ENCODE data around the gene EXOC3L4.

The EXOC3L4 gene

GRCh38 chr14:103137689-103138300 lies 43.3 kb downstream of the EXOC3L4 start:
- Histone ChIP-seq H4K8ac (ENCODE audit: low read length) (peak overlapping the region; percentile 67), H3K4me2 (ENCODE audit: low read length, poor library complexity, severe bottlenecking) (no peak overlapping the region), H3K14ac (ENCODE audit: low read length in 2 of 2) (no peak overlapping the region), H2AK5ac (ENCODE audit: low read length, severe bottlenecking) (peak overlapping the region; percentile 58), H2BK120ac (ENCODE audit: low read depth, low read length) (no peak overlapping the region), H3K27me3 (ENCODE audit: control insufficient read depth in 1 of 2, insufficient read depth in 1 of 2, low read length in 2 of 2) (peaks cover 0 to 1% of the 10 kb centered on the region in 2 experiments), H3K9me3 (ENCODE audit: control insufficient read depth, low read length) (no peaks in the 10 kb centered on the region), H3K4me3 (ENCODE audit: insufficient read depth in 1 of 2, low read depth in 1 of 2, low read length in 2 of 2) (no peak overlapping the region), H3K36me3 (ENCODE audit: control insufficient read depth in 1 of 2, insufficient read depth in 2 of 2, low read depth in 1 of 2, low read length in 2 of 2) (peaks cover 33 to 36% of the 10 kb centered on the region in 2 experiments), H2BK5ac (ENCODE audit: low read depth, low read length, poor library complexity, severe bottlenecking) (no peak overlapping the region), H4K91ac (ENCODE audit: low read length) (peak overlapping the region; percentile 5), H2BK12ac (ENCODE audit: low read length in 2 of 2) (peak overlapping the region; percentile 6 to 59), H2BK15ac (ENCODE audit: low read depth, poor library complexity, severe bottlenecking) (peak overlapping the region; percentile 73), H2AFZ (ENCODE audit: low read depth, low read length) (no peak overlapping the region), H3K23ac (ENCODE audit: low read length in 2 of 2) (no peak overlapping the region), H3K4me1 (ENCODE audit: control insufficient read depth, insufficient read depth, low read depth, low read length) (peaks cover 52% of the 10 kb centered on the region), H3K4ac (ENCODE audit: low read depth in 1 of 2, low read length in 2 of 2) (no peak overlapping the region), H3K79me1 (replicated peaks; ENCODE audit: low read length, poor library complexity, severe bottlenecking) (peaks cover 3% of the 10 kb centered on the region), H3K27ac (ENCODE audit: low read length, poor library complexity, severe bottlenecking) (no peak overlapping the region), H3K9ac (ENCODE audit: low read length) (no peak overlapping the region), H3K18ac (ENCODE audit: low read depth in 1 of 2, low read length in 2 of 2) (peak overlapping the region in 1 of 2 experiments; percentile 24)
- 88% methylated on average over 22 of the region's 22 CpGs for WGBS
- DNase-seq, result no peak

GRCh38 chr14:103138301-103139131 lies 44.0 kb downstream of the EXOC3L4 start:
- H4K91ac ChIP-seq (ENCODE audit: low read length), result peak overlapping the region; percentile 16
- peak overlapping the region; percentile 54 for H4K8ac ChIP-seq (ENCODE audit: low read length)
- H3K27me3 ChIP-seq (ENCODE audit: control insufficient read depth in 1 of 2, insufficient read depth in 1 of 2, low read length in 2 of 2), result peaks cover 0 to 4% of the 10 kb centered on the region in 2 experiments
- H3K27ac ChIP-seq (ENCODE audit: low read length, poor library complexity, severe bottlenecking), result no peak overlapping the region
- peak overlapping the region in 1 of 2 experiments; percentile 35 for H3K23ac ChIP-seq (ENCODE audit: low read length in 2 of 2)
- peak overlapping the region; percentile 8 for H3K4me2 ChIP-seq (ENCODE audit: low read length, poor library complexity, severe bottlenecking)
- no peak overlapping the region for H2BK5ac ChIP-seq (ENCODE audit: low read depth, low read length, poor library complexity, severe bottlenecking)
- peaks cover 45% of the 10 kb centered on the region for H3K4me1 ChIP-seq (ENCODE audit: control insufficient read depth, insufficient read depth, low read depth, low read length)
- no peak overlapping the region for H3K9ac ChIP-seq (ENCODE audit: low read length)
- H3K14ac ChIP-seq (ENCODE audit: low read length in 2 of 2), result no peak overlapping the region
- H3K18ac ChIP-seq (ENCODE audit: low read depth in 1 of 2, low read length in 2 of 2), result peak overlapping the region; percentile 25 to 26
- peak overlapping the region in 1 of 2 experiments; percentile 3 for H3K4ac ChIP-seq (ENCODE audit: low read depth in 1 of 2, low read length in 2 of 2)
- H3K9me3 ChIP-seq (ENCODE audit: control insufficient read depth, low read length), result no peaks in the 10 kb centered on the region
- WGBS, result 44% methylated on average over 66 of the region's 66 CpGs
- H2AK5ac ChIP-seq (ENCODE audit: low read length, severe bottlenecking), result peak overlapping the region; percentile 58
- peak overlapping the region in 1 of 2 experiments; percentile 59 for H2BK12ac ChIP-seq (ENCODE audit: low read length in 2 of 2)
- H2BK120ac ChIP-seq (ENCODE audit: low read depth, low read length), result peak overlapping the region; percentile 67
- DNase-seq, result no peak
- H3K79me1 ChIP-seq (replicated peaks; ENCODE audit: low read length, poor library complexity, severe bottlenecking), result peaks cover 3% of the 10 kb centered on the region
- H3K36me3 ChIP-seq (ENCODE audit: control insufficient read depth in 1 of 2, insufficient read depth in 2 of 2, low read depth in 1 of 2, low read length in 2 of 2), result peaks cover 26 to 29% of the 10 kb centered on the region in 2 experiments
- H2AFZ ChIP-seq (ENCODE audit: low read depth, low read length), result peak overlapping the region; percentile 8
- H3K4me3 ChIP-seq (ENCODE audit: insufficient read depth in 1 of 2, low read depth in 1 of 2, low read length in 2 of 2), result no peak overlapping the region
- peak overlapping the region; percentile 73 for H2BK15ac ChIP-seq (ENCODE audit: low read depth, poor library complexity, severe bottlenecking)

DNA sequence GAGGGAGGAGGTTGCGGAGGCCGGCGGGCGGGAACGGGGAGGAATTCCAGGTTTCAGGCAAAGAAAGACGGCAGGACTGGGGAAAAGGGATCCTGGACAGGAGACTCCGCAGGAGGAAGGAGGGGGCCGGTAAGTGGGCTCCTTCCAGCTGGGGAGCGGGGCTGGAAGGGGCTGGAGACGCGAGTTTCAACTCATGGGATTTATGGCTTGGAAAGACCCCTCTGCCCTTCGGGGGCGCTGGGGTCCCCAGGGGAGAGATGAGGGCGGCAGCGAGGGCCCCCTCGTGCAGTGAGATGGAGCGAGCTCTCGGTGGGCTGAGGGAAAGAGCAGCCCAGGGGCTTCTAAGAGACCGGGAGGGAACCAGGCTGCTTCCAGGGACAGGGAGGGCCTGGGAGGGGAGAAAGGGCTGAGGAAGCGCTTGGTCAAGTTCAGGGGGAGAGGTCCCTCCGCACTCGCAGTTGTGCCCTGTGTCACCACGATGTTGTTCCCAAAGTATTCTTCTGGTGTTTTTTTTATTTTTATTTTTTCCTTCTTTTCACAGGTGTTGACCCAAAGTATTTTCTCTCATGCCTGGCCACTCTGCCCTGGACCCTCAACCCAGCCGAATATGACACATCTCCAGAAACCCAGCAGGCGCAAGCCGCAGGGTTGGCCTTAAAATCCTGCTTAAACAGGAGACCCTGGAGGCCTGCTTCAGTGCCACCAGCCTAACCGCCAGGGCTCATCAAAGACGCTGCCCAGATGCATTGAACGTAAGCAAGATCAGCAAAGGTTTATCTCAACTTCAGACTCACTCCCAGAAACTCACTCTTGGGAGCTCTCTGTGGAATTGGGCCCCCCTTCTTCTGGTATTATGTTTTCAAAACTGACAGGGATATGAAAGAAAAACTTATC lies 44.9 kb downstream of the EXOC3L4 start:
- Histone ChIP-seq H3K27me3 (ENCODE audit: control insufficient read depth in 1 of 2, insufficient read depth in 1 of 2, low read length in 2 of 2) (peaks cover 0 to 4% of the 10 kb centered on the region in 2 experiments), H3K9ac (ENCODE audit: low read length) (no peak overlapping the region), H3K27ac (ENCODE audit: low read length, poor library complexity, severe bottlenecking) (no peak overlapping the region), H2BK12ac (ENCODE audit: low read length in 2 of 2) (peak overlapping the region in 1 of 2 experiments; percentile 15), H3K36me3 (ENCODE audit: control insufficient read depth in 1 of 2, insufficient read depth in 2 of 2, low read depth in 1 of 2, low read length in 2 of 2) (peaks cover 17 to 21% of the 10 kb centered on the region in 2 experiments), H3K4me2 (ENCODE audit: low read length, poor library complexity, severe bottlenecking) (peak overlapping the region; percentile 8), H4K8ac (ENCODE audit: low read length) (peak overlapping the region; percentile 54), H2AK5ac (ENCODE audit: low read length, severe bottlenecking) (peak overlapping the region; percentile 16), H2BK120ac (ENCODE audit: low read depth, low read length) (peak overlapping the region; percentile 67), H3K23ac (ENCODE audit: low read length in 2 of 2) (no peak overlapping the region), H3K14ac (ENCODE audit: low read length in 2 of 2) (no peak overlapping the region), H2BK5ac (ENCODE audit: low read depth, low read length, poor library complexity, severe bottlenecking) (no peak overlapping the region), H2BK15ac (ENCODE audit: low read depth, poor library complexity, severe bottlenecking) (peak overlapping the region; percentile 31), H3K18ac (ENCODE audit: low read depth in 1 of 2, low read length in 2 of 2) (peak overlapping the region; percentile 25 to 26), H3K4me1 (ENCODE audit: control insufficient read depth, insufficient read depth, low read depth, low read length) (peaks cover 43% of the 10 kb centered on the region), H3K4me3 (ENCODE audit: insufficient read depth in 1 of 2, low read depth in 1 of 2, low read length in 2 of 2) (no peak overlapping the region), H3K4ac (ENCODE audit: low read depth in 1 of 2, low read length in 2 of 2) (no peak overlapping the region), H4K91ac (ENCODE audit: low read length) (no peak overlapping the region), H3K9me3 (ENCODE audit: control insufficient read depth, low read length) (no peaks in the 10 kb centered on the region), H2AFZ (ENCODE audit: low read depth, low read length) (no peak overlapping the region), H3K79me1 (replicated peaks; ENCODE audit: low read length, poor library complexity, severe bottlenecking) (peaks cover 3% of the 10 kb centered on the region)
- no peak for DNase-seq
- 34% methylated on average over 27 of the region's 29 CpGs for WGBS

Data from mesenchymal stem cell (in vitro differentiated cells and primary cell).